H9 (cell line): ENCODE measurements around the gene DSCAM. TPM values are rescaled to one million over a fixed set of nuclear protein-coding genes. Genes with fewer than 3 reads are reported as not detected.

Experiments
- DNase-seq: peaks from one replicate; pipeline ENCODE4 v3.0.0-alpha.2; 2017
- H2AFZ ChIP-seq: one replicate; pipeline ENCODE4 v1.6.1; 2013; ENCODE audit warnings: mild to moderate bottlenecking, low read length, control low read depth, moderate library complexity
- H2AK5ac ChIP-seq: 2 replicates; pipeline ENCODE4 v1.6.1; 2013; ENCODE audit warnings: low read length, control low read depth, mixed read lengths; ENCODE audit not compliant: insufficient read length
- H2BK120ac ChIP-seq: one replicate; pipeline ENCODE4 v1.6.1; 2013; ENCODE audit warnings: low read depth, mild to moderate bottlenecking, low read length, control low read depth, inconsistent platforms; ENCODE audit not compliant: poor library complexity, severe bottlenecking
- H2BK12ac ChIP-seq: 2 replicates; pipeline ENCODE4 v1.6.1; 2013; ENCODE audit warnings: low read length, control low read depth, mixed read lengths, low read depth; ENCODE audit not compliant: insufficient read length
- H2BK15ac ChIP-seq: 2 replicates; pipeline ENCODE4 v1.6.1; 2013; ENCODE audit warnings: low read depth, low read length, control low read depth
- H2BK20ac ChIP-seq: one replicate; pipeline ENCODE4 v1.6.1; 2013; ENCODE audit warnings: low read depth, mild to moderate bottlenecking, low read length, control low read depth, inconsistent platforms; ENCODE audit not compliant: poor library complexity, severe bottlenecking
- H2BK5ac ChIP-seq: 2 replicates; pipeline ENCODE4 v1.6.1; 2013; ENCODE audit warnings: low read length, control low read depth, mixed read lengths; ENCODE audit not compliant: insufficient read length
- H3K14ac ChIP-seq: 2 replicates; pipeline ENCODE4 v1.6.1; 2013; ENCODE audit warnings: low read length, control low read depth; ENCODE audit not compliant: insufficient read depth
- H3K18ac ChIP-seq: 2 replicates; pipeline ENCODE4 v1.6.1; 2013; ENCODE audit warnings: low read depth, mild to moderate bottlenecking, mixed read lengths, low read length, control low read depth; ENCODE audit not compliant: insufficient read length
- H3K23ac ChIP-seq: 2 replicates; pipeline ENCODE4 v1.6.1; 2013; ENCODE audit warnings: low read length, control low read depth, mixed read lengths, low read depth; ENCODE audit not compliant: insufficient read length
- H3K23me2 ChIP-seq: 2 replicates; pipeline ENCODE4 v1.6.1; 2013; ENCODE audit warnings: low read depth, mild to moderate bottlenecking, mixed read lengths, low read length, control low read depth; ENCODE audit not compliant: insufficient read length, poor library complexity, severe bottlenecking
- H3K27ac ChIP-seq: 2 replicates; pipeline ENCODE4 v1.5.1; 2013; ENCODE audit warnings: low read length, control low read depth, mixed read lengths, low read depth; ENCODE audit not compliant: insufficient read length
- H3K27me3 ChIP-seq: 2 replicates; pipeline ENCODE4 v1.6.1; 2013; ENCODE audit warnings: low read length, control low read depth, inconsistent platforms; ENCODE audit not compliant: insufficient read depth
- H3K4ac ChIP-seq: 2 replicates; pipeline ENCODE4 v1.6.1; 2013; ENCODE audit warnings: low read depth, mild to moderate bottlenecking, control low read depth, inconsistent platforms, low read length, moderate library complexity
- H3K4me1 ChIP-seq: 2 replicates; pipeline ENCODE4 v1.6.1; 2013; ENCODE audit warnings: low read length, control low read depth, inconsistent platforms; ENCODE audit not compliant: insufficient read depth
- H3K4me2 ChIP-seq: 2 replicates; pipeline ENCODE4 v1.6.1; 2013; ENCODE audit warnings: low read length, control low read depth, mixed read lengths; ENCODE audit not compliant: insufficient read length, insufficient read depth
- H3K56ac ChIP-seq: 2 replicates; pipeline ENCODE4 v1.6.1; 2013; ENCODE audit warnings: low read depth, mild to moderate bottlenecking, mixed read lengths, low read length, control low read depth; ENCODE audit not compliant: insufficient read length
- H3K79me1 ChIP-seq: 2 replicates; pipeline ENCODE4 v1.6.1; 2013; ENCODE audit warnings: low read depth, mild to moderate bottlenecking, moderate library complexity, low read length, control low read depth, inconsistent platforms; ENCODE audit not compliant: insufficient read depth, poor library complexity, severe bottlenecking
- H3K79me2 ChIP-seq: 2 replicates; pipeline ENCODE4 v1.6.1; 2013; ENCODE audit warnings: low read length, control low read depth, inconsistent platforms; ENCODE audit not compliant: insufficient read depth
- H3K9ac ChIP-seq: 2 replicates; pipeline ENCODE4 v1.6.1; 2013; ENCODE audit warnings: low read length, control low read depth, mixed read lengths; ENCODE audit not compliant: insufficient read length; ENCODE audit errors: extremely low read depth
- H3K9me3 ChIP-seq: one replicate; pipeline ENCODE4 v1.6.1; 2013; ENCODE audit warnings: low read depth, low read length, inconsistent platforms; ENCODE audit not compliant: control insufficient read depth
- H3T11ph ChIP-seq: one replicate; pipeline ENCODE4 v1.6.1; 2013; ENCODE audit warnings: mild to moderate bottlenecking, low read length, control low read depth, inconsistent platforms
- H4K20me1 ChIP-seq: one replicate; pipeline ENCODE4 v1.6.1; 2013; ENCODE audit not compliant: control insufficient read depth, insufficient read length, insufficient read depth
- H4K5ac ChIP-seq: 2 replicates; pipeline ENCODE4 v1.6.1; 2013; ENCODE audit warnings: low read depth, mild to moderate bottlenecking, mixed read lengths, low read length, control low read depth; ENCODE audit not compliant: insufficient read length
- H4K8ac ChIP-seq: replicated peaks from 2 replicates; pipeline ENCODE4 v1.6.1; 2013; ENCODE audit warnings: low read length, control low read depth, mixed read lengths, low read depth; ENCODE audit not compliant: insufficient read length
- H4K91ac ChIP-seq: 2 replicates; pipeline ENCODE4 v1.6.1; 2013; ENCODE audit warnings: low read depth, mild to moderate bottlenecking, moderate library complexity, mixed read lengths, low read length, control low read depth; ENCODE audit not compliant: insufficient read length
- H3K27ac Mint-ChIP-seq, 3 experiments: 2 replicates in 2 of 3; 3 replicates in 1 of 3; pipeline ENCODE4 v1.8.0; 2020 to 2021; ENCODE audit warnings: mixed read lengths in 3 of 3, mild to moderate bottlenecking in 1 of 3, moderate library complexity in 1 of 3
- H3K27me3 Mint-ChIP-seq: 2 replicates; pipeline ENCODE4 v1.8.0; 2021; ENCODE audit warnings: low read depth, mild to moderate bottlenecking, moderate library complexity, mixed read lengths
- H3K36me3 Mint-ChIP-seq, 3 experiments: 2 replicates in 2 of 3; 3 replicates in 1 of 3; pipeline ENCODE4 v1.8.0; 2020 to 2021; ENCODE audit warnings: low read depth in 3 of 3, mixed read lengths in 3 of 3; ENCODE audit not compliant: insufficient read depth in 1 of 3
- H3K4me1 Mint-ChIP-seq, 2 experiments: 2 replicates each; pipeline ENCODE4 v1.8.0; 2020; ENCODE audit warnings: mixed read lengths in 2 of 2
- H3K4me3 Mint-ChIP-seq, 2 experiments: 2 replicates in 1 of 2; 3 replicates in 1 of 2; pipeline ENCODE4 v1.8.0; 2020 to 2021; ENCODE audit warnings: mild to moderate bottlenecking in 2 of 2, mixed read lengths in 2 of 2, moderate library complexity in 1 of 2
- H3K9me3 Mint-ChIP-seq, 2 experiments: 2 replicates in 1 of 2; 3 replicates in 1 of 2; pipeline ENCODE4 v1.8.0; 2020; ENCODE audit warnings: mild to moderate bottlenecking in 2 of 2, mixed read lengths in 2 of 2, moderate library complexity in 1 of 2
- CTCF ChIP-seq: fragments of 200-600 bp; sonication (generic); conservative IDR thresholded peaks from 3 replicates; pipeline ENCODE4 v1.8.0; 2021; ENCODE audit warnings: antibody characterized with exemption, mild to moderate bottlenecking
- WGBS: extraction: QIAGEN DNeasy Blood & Tissue Kit; methylation state at CpG from one replicate; pipeline ENCODE4 v1.1.7; 2013; ENCODE audit warnings: missing lambda C conversion rate, low lambda C conversion rate, mixed read lengths; ENCODE audit not compliant: insufficient read length; ENCODE audit errors: extremely low coverage; 5-methylcytosine and 5-hydroxymethylcytosine counted together
- total RNA-seq: library from RNA; stranded (reverse); gene quantifications from 2 replicates; pipeline ENCODE4 v1.2.1, GENCODE V29; 2021

The DSCAM gene
- total RNA-seq, 1 experiment from 2014 or later = 0.17 TPM

GRCh38 chr21:40408561-40408960, 438.4 kb downstream of the DSCAM start:
- H3K4me1 Mint-ChIP-seq = no peaks in the 10 kb centered on the region
- WGBS = no CpG with 5 or more reads among the region's 5 CpGs
- Histone ChIP-seq H3K27me3 (no peaks in the 10 kb centered on the region), H2BK15ac (no peak overlapping the region), H4K8ac (no peak overlapping the region), H3K4me2 (no peak overlapping the region), H3K27ac (no peak overlapping the region), H2AFZ (no peak overlapping the region), H2BK120ac (no peak overlapping the region), H3K56ac (no peak overlapping the region), H2BK5ac (no peak overlapping the region), H3K18ac (no peak overlapping the region), H2BK12ac (no peak overlapping the region), H3K23ac (no peak overlapping the region), H3K9me3 (no peaks in the 10 kb centered on the region), H4K20me1 (no peaks in the 10 kb centered on the region), H3K4ac (no peak overlapping the region), H3K23me2 (no peaks in the 10 kb centered on the region), H2AK5ac (no peak overlapping the region), H3K4me1 (no peaks in the 10 kb centered on the region), H4K91ac (no peak overlapping the region), H2BK20ac (no peak overlapping the region), H3K14ac (no peak overlapping the region), H3T11ph (no peak overlapping the region), H3K79me1 (no peaks in the 10 kb centered on the region), H3K79me2 (no peaks in the 10 kb centered on the region), H4K5ac (no peak overlapping the region), H3K9ac (no peak overlapping the region)
- H3K36me3 Mint-ChIP-seq = no peaks in the 10 kb centered on the region; a peak in 1 of 7 replicates
- no peak overlapping the region for H3K4me3 Mint-ChIP-seq
- no peak for DNase-seq
- peaks cover 3% of the 10 kb centered on the region; the same call in 1 of the 2 replicates for H3K27me3 Mint-ChIP-seq
- H3K9me3 Mint-ChIP-seq = peaks cover 0 to 12% of the 10 kb centered on the region in 2 experiments; a peak in 3 of 5 replicates
- no peak overlapping the region for H3K27ac Mint-ChIP-seq
- TF ChIP-seq CTCF = no peak
